Measurements from ENCODE around the gene ELOVL2. TPM values are rescaled to one million over a fixed set of nuclear protein-coding genes. Genes with fewer than 3 reads are reported as not detected.

The ELOVL2 gene
- total RNA-seq, 1 donor from 2014 or later: 57.0 TPM

DNA sequence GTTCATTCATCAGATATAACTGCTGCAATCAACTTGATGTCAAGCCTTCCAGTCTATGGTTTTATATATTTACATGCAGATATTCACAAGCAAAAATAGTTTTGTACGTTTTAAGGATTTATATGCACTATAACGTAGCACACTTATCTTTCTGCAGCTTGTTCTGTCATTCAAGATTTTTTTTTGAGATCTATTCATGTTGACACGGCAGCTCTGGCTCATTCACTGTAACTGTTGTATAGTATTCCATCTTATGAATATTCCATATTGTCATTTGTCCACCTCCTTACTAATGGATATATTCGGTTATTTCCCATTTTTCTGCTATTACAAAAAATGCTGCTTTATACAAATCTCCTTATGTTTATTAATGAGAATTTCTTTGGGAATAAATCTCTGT lies 13.2 kb downstream of the ELOVL2 start:
- no peaks in the 10 kb centered on the region for H3K36me3 Mint-ChIP-seq (ENCODE audit: unreplicated experiment)
- no peaks in the 10 kb centered on the region for H3K9me3 Mint-ChIP-seq (ENCODE audit: unreplicated experiment)
- no peaks in the 10 kb centered on the region for H3K27me3 Mint-ChIP-seq (ENCODE audit: unreplicated experiment)
- no peak for DNase-seq (ENCODE audit: extremely low spot score, unreplicated experiment)
- H3K4me3 Mint-ChIP-seq (ENCODE audit: unreplicated experiment): no peak overlapping the region
- H3K27ac Mint-ChIP-seq (ENCODE audit: unreplicated experiment): no peak overlapping the region
- TF ChIP-seq, protein P1, sequence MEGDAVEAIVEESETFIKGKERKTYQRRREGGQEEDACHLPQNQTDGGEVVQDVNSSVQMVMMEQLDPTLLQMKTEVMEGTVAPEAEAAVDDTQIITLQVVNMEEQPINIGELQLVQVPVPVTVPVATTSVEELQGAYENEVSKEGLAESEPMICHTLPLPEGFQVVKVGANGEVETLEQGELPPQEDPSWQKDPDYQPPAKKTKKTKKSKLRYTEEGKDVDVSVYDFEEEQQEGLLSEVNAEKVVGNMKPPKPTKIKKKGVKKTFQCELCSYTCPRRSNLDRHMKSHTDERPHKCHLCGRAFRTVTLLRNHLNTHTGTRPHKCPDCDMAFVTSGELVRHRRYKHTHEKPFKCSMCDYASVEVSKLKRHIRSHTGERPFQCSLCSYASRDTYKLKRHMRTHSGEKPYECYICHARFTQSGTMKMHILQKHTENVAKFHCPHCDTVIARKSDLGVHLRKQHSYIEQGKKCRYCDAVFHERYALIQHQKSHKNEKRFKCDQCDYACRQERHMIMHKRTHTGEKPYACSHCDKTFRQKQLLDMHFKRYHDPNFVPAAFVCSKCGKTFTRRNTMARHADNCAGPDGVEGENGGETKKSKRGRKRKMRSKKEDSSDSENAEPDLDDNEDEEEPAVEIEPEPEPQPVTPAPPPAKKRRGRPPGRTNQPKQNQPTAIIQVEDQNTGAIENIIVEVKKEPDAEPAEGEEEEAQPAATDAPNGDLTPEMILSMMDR (IDR thresholded peaks at IDR 0.05): no peak
- peaks cover 35% of the 10 kb centered on the region for H3K4me1 Mint-ChIP-seq (ENCODE audit: unreplicated experiment)

DNA sequence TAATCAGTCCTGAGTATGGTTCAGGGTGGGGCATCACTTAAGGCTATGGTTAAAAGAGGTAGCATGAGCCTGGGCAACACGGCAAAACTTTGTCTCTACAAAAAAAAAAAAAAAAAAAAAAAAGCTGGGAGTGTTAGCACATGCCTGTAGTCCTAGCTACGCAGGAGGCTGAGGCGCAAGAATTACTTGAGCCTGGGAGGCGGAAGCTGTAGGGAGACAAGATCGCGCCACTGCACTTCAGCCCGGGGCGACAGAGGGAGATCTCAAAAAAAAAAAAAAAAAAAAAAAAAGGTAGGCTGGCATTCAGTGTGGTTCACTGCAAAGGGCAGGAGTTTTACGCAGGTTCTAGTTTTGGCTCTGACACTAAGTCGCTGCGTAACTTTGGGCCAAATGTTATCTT lies 15.1 kb downstream of the ELOVL2 start:
- Mint-ChIP-seq H3K4me3 (ENCODE audit: unreplicated experiment) (no peak overlapping the region), H3K9me3 (ENCODE audit: unreplicated experiment) (no peaks in the 10 kb centered on the region), H3K4me1 (ENCODE audit: unreplicated experiment) (peaks cover 48% of the 10 kb centered on the region), H3K36me3 (ENCODE audit: unreplicated experiment) (no peaks in the 10 kb centered on the region), H3K27ac (ENCODE audit: unreplicated experiment) (no peak overlapping the region), H3K27me3 (ENCODE audit: unreplicated experiment) (no peaks in the 10 kb centered on the region)
- TF ChIP-seq, protein P1 (IDR thresholded peaks at IDR 0.05): no peak
- no peak for DNase-seq (ENCODE audit: extremely low spot score, unreplicated experiment)

DNA sequence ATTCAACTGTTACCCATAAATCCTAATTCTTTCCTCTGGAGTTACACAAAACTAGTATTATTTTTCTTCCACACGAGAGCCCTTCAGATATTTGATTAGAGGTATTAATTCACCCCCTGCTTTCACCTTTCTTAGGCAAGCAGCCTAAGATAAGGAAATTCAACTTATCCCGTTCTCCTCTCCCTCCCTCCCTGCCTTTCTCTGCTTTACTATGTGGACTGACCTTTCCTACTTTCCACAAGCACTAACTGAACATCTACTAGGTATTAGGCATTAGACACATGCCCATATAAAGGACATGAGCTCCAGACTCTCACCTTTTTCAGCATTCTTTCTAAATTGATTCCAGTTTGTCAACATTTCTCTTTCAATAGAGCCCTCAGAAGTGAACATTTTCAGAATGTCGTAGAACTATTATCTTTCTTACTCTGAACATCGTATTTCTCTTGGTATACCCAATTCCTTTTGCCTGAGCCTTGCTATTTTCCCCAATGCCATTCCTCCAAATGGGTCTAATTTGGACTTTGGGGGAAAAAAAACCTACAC lies 16.5 kb downstream of the ELOVL2 start:
- Mint-ChIP-seq H3K4me3 (ENCODE audit: unreplicated experiment) (no peak overlapping the region), H3K27me3 (ENCODE audit: unreplicated experiment) (no peaks in the 10 kb centered on the region), H3K4me1 (ENCODE audit: unreplicated experiment) (peaks cover 48% of the 10 kb centered on the region), H3K36me3 (ENCODE audit: unreplicated experiment) (no peaks in the 10 kb centered on the region), H3K9me3 (ENCODE audit: unreplicated experiment) (no peaks in the 10 kb centered on the region), H3K27ac (ENCODE audit: unreplicated experiment) (no peak overlapping the region)
- DNase-seq (ENCODE audit: extremely low spot score, unreplicated experiment): no peak
- TF ChIP-seq, protein P1 (IDR thresholded peaks at IDR 0.05): no peak

DNA sequence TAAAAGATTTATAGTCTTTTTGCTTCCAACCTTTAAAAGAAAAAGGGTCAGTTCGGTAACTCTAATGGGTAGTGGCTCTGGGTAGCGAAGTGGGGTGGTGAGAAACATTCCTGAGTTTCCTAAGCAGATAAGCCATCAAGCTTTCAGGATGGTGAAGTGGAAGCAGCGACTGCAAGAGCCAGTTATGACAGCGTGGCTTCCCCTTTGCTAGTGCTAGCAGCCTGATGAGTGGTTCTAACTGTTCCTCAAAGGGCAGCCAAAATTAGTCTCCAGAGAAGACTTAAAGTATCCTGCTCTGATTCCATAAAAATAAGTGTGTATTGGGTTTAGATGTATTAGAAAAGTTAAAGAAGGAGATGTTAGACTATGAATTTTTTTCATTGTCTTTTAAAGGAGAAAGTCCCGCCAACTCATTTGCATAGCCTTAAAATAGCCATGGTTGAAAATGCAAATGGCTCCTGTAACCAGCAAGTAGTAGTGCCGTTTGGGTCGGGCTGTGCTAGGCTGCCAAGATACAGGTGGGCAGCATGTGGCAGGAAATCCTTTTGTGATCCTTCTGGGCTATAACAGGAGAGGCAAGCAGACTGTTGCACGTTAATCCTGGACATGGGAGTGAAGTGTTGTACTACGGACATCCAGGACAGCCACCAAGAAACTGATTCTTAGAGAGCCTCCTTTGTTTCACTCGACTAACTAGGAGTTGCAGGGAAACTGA lies 18.0 kb downstream of the ELOVL2 start:
- Mint-ChIP-seq H3K27ac (ENCODE audit: unreplicated experiment) (peak overlapping the region; percentile 44), H3K4me1 (ENCODE audit: unreplicated experiment) (peaks cover 56% of the 10 kb centered on the region), H3K27me3 (ENCODE audit: unreplicated experiment) (no peaks in the 10 kb centered on the region), H3K9me3 (ENCODE audit: unreplicated experiment) (no peaks in the 10 kb centered on the region), H3K36me3 (ENCODE audit: unreplicated experiment) (peaks cover 3% of the 10 kb centered on the region), H3K4me3 (ENCODE audit: unreplicated experiment) (no peak overlapping the region)
- no peak for DNase-seq (ENCODE audit: extremely low spot score, unreplicated experiment)
- TF ChIP-seq, protein P1 (IDR thresholded peaks at IDR 0.05): no peak

DNA sequence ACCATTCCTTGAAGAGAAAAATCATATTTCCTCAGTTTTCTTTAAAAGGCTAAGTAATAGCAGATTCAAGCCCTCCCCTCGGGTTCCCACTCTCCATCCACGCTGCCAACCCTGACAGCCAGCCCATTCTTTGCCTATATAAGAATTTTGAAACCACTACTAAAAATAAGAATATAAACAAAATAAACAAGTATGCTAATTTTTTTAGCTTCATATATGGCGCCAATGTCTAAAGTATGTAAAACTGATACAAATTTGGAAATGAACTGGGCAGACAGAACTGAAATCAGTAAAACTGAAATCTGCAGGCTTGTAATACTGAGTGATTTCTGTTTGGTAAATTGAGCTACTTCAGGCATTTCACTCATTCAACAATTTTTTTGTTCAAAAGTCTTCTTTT lies 19.0 kb downstream of the ELOVL2 start:
- no peak overlapping the region for H3K27ac Mint-ChIP-seq (ENCODE audit: unreplicated experiment)
- no peak overlapping the region for H3K4me3 Mint-ChIP-seq (ENCODE audit: unreplicated experiment)
- DNase-seq (ENCODE audit: extremely low spot score, unreplicated experiment): no peak
- TF ChIP-seq, protein P1 (IDR thresholded peaks at IDR 0.05): no peak
- H3K9me3 Mint-ChIP-seq (ENCODE audit: unreplicated experiment): no peaks in the 10 kb centered on the region
- H3K27me3 Mint-ChIP-seq (ENCODE audit: unreplicated experiment): no peaks in the 10 kb centered on the region
- H3K4me1 Mint-ChIP-seq (ENCODE audit: unreplicated experiment): peaks cover 64% of the 10 kb centered on the region
- peaks cover 4% of the 10 kb centered on the region for H3K36me3 Mint-ChIP-seq (ENCODE audit: unreplicated experiment)

Measured in osteocyte (in vitro differentiated cells).